ENCODE measurements around the gene CYP4V2. TPM values are rescaled to one million over a fixed set of nuclear protein-coding genes. Genes with fewer than 3 reads are reported as not detected.

CYP4V2 gene
- total RNA-seq, 2 experiments from 2014 or later, result 4.9 to 5.2 TPM

DNA sequence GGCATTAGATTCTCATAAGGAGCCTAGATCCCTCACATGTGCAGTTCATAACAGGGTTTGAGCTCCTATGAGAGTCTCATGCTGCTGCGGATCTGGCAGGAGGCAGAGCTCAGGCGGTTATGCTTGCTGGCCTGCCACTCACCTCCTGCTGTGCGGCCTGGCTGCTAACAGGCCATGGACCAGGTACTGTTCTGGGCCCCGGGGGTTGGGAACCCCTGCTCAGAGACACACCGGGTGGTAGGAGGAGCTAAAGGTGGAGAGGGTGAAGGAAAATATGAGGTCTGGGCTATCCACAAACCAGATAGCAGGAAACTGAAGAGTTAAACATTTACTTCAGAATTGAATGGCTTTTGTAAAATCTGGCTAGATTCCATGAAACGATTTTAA lies 68.7 kb downstream of the CYP4V2 start:
- intact Hi-C loops (cut with micrococcal nuclease), result no loop called here
- CTCF ChIA-PET, result no interaction called here
- POLR2A ChIA-PET, result no interaction called here
- Mint-ChIP-seq H3K4me1 (ENCODE audit: low read depth) (no peaks in the 10 kb centered on the region), H3K27me3 (peaks cover 7% of the 10 kb centered on the region), H3K4me3 (no peak overlapping the region), H3K36me3 (no peaks in the 10 kb centered on the region), H3K9me3 (no peaks in the 10 kb centered on the region), H3K27ac (no peak overlapping the region)
- no peak for DNase-seq

Other genes with a start within 250 kb of the CYP4V2 start
- under 1 TPM in 1 of 2 experiments, not detected in 1; 0.10 TPM for gene TLR3, start 122.4 kb upstream of the CYP4V2 start, total RNA-seq
- under 1 TPM; 0.40 to 0.46 TPM for gene FAM149A, start 86.9 kb upstream of the CYP4V2 start, total RNA-seq
- not detected for gene KLKB1, start 35.9 kb downstream of the CYP4V2 start, total RNA-seq
- gene F11, start 74.6 kb downstream of the CYP4V2 start, total RNA-seq, result not detected